ENCODE data around the gene CD300A. TPM values are rescaled to one million over a fixed set of nuclear protein-coding genes. Genes with fewer than 3 reads are reported as not detected.

The CD300A gene
- total RNA-seq, 4 donors from 2014 or later, result 5.5 to 13.0 (median 8.7) TPM

DNA sequence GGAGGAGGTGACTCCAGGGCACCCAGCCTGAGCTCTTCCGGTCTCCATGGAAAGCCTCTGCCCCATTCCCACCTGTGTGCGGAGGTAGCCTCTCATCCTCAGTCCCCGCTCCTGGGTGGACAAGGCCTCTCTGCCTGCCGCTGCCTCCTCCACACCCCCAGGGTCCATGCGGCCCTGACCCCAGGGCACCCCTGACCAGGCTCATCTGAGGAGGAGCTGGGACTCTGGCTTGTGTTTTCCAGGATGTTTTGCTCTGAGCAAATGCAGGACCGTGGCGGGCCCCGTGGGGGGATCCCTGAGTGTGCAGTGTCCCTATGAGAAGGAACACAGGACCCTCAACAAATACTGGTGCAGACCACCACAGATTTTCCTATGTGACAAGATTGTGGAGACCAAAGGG is 6.9 kb downstream of the CD300A start:
- H3K4me3 ChIP-seq (ENCODE audit: low read depth, poor library complexity, severe bottlenecking), result no peak overlapping the region
- TF ChIP-seq POLR2A (IDR thresholded peaks at IDR 0.05), result no peak
- TF ChIP-seq, protein P1, sequence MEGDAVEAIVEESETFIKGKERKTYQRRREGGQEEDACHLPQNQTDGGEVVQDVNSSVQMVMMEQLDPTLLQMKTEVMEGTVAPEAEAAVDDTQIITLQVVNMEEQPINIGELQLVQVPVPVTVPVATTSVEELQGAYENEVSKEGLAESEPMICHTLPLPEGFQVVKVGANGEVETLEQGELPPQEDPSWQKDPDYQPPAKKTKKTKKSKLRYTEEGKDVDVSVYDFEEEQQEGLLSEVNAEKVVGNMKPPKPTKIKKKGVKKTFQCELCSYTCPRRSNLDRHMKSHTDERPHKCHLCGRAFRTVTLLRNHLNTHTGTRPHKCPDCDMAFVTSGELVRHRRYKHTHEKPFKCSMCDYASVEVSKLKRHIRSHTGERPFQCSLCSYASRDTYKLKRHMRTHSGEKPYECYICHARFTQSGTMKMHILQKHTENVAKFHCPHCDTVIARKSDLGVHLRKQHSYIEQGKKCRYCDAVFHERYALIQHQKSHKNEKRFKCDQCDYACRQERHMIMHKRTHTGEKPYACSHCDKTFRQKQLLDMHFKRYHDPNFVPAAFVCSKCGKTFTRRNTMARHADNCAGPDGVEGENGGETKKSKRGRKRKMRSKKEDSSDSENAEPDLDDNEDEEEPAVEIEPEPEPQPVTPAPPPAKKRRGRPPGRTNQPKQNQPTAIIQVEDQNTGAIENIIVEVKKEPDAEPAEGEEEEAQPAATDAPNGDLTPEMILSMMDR (IDR thresholded peaks at IDR 0.05), result no peak
- no peak for DNase-seq (ENCODE audit: low spot score in 2 of 2)
- intact Hi-C loops (cut with DNase I; ENCODE audit: low total_unique reads), result no loop called here
- 84 to 89% methylated on average over 8 of the region's 8 CpGs for WGBS, 2 donors

DNA sequence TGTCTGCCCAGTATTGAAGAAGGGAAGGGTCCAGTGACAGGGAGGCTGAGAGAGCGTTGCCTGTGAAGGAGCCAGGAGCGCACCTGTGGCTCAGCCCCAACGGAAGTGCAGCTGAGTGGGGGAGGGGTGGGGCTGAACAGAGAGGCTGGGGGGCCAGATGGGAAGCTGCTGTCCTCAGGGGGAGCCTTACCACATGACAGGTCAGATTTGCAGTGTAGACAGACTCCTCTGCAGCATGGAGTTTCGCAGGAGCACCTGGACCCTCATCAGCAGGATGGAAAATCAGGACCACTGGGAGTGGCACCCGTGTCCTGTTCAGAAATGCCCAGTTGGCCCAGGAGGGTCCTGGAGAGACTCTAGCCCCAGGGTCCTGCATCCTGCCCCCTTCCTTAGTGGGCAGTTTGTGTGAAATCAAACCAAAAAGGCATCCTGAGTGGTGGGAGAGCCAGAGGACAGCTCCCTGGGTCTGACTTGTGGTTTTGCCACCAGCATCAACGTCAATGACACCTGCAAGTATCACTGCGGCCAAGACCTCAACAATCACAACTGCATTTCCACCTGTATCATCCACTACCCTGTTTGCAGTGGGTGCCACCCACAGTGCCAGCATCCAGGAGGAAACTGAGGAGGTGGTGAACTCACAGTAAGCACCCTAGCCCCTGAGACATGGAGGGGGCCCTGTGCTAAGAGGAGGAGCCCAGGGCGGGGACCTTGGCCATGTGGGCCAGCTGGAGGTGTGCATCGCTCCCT is 7.8 kb downstream of the CD300A start:
- TF ChIP-seq, protein P1 (IDR thresholded peaks at IDR 0.05), result no peak
- WGBS, 2 donors, result 58 to 68% methylated on average over 8 to 9 of the region's 9 CpGs
- DNase-seq (ENCODE audit: low spot score in 2 of 2), result no peak
- intact Hi-C loops (cut with DNase I; ENCODE audit: low total_unique reads), result no loop called here
- H3K4me3 ChIP-seq (ENCODE audit: low read depth, poor library complexity, severe bottlenecking), result no peak overlapping the region

DNA sequence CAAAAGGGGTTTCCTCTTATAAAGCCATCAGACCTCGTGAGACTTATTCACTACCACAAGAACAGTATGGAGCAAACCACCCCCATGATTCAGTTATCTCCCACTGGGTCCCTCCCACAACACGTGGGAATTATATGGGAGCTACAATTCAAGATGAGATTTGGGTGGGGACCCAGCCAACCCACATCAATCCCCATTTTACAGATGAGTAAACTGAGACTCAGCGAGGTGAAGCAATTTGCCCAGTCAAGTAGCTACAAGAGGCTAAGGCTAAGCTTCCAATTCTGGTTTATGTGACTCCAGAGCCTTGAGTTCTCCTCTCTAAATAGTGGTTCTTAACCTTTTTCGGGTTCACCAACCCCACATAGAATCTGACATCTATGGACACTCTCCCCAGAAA is 8.8 kb downstream of the CD300A start:
- no peak overlapping the region for H3K4me3 ChIP-seq (ENCODE audit: low read depth, poor library complexity, severe bottlenecking)
- WGBS, 2 donors, result 77 to 87% methylated on average over 4 of the region's 4 CpGs
- intact Hi-C loops (cut with DNase I; ENCODE audit: low total_unique reads), result no loop called here
- TF ChIP-seq, protein P1 (IDR thresholded peaks at IDR 0.05), result no peak
- no peak for TF ChIP-seq POLR2A (IDR thresholded peaks at IDR 0.05)
- DNase-seq (ENCODE audit: low spot score in 2 of 2), result no peak

DNA sequence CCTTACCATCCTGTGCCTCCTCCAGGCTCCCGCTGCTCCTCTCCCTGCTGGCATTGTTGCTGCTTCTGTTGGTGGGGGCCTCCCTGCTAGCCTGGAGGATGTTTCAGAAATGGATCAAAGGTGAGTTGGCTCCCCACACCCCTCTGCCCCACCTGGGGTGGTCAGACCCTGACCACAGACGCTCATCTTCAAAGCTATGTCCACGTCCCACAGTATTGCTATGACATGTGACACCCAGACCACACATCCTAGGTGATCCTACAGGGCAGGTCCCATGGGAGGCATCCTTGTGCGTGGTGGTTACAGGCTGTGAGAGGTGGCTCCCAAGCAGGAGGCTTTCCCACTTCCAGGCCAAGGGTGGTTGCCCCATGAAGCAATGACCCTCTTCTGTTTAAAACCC is 11.0 kb downstream of the CD300A start:
- H3K4me3 ChIP-seq (ENCODE audit: low read depth, poor library complexity, severe bottlenecking), result no peak overlapping the region
- WGBS, 2 donors, result 78 to 85% methylated on average over 4 of the region's 4 CpGs
- no peak for DNase-seq (ENCODE audit: low spot score in 2 of 2)
- TF ChIP-seq POLR2A (IDR thresholded peaks at IDR 0.05), result no peak
- TF ChIP-seq, protein P1 (IDR thresholded peaks at IDR 0.05), result no peak
- intact Hi-C loops (cut with DNase I; ENCODE audit: low total_unique reads), result no loop called here

DNA sequence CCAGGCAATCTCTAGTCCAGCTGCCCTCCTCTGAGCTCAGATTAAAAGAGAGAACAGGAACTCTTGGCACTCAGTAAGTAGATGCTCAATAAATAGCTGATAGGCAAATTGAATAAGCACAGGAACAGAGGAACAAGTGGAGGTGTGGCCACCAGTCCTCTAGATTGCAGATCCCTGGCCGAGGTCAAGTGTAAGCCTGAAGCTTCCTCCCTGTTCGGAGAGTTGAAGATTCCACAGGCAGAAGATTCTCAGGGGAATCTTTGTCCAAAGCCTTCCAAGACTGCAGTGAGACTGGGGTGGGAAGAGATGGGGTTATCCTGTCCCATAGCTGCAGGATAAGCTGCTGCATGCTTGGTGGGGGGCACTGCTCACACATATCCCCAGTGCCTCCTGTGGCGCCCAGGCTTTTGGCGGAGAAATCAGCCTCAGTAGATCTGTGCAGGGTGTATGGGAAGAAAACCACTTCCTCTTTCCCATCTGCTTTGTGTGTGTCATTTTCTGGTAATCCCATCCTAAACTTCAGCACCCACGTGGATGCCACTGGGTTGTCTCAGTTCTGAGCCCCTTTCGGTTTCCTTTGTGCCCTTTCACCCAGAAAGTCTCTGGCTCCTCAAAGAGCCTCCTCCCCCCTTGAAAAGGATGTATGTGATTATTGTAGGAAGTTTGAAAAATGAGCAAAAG is 12.1 kb downstream of the CD300A start:
- no peak overlapping the region for H3K4me3 ChIP-seq (ENCODE audit: low read depth, poor library complexity, severe bottlenecking)
- WGBS, 2 donors, result 38 to 60% methylated on average over 6 of the region's 6 CpGs
- DNase-seq (ENCODE audit: low spot score in 2 of 2), result no peak
- intact Hi-C loops (cut with DNase I; ENCODE audit: low total_unique reads), result no loop called here
- no peak for TF ChIP-seq POLR2A (IDR thresholded peaks at IDR 0.05)
- TF ChIP-seq, protein P1 (IDR thresholded peaks at IDR 0.05), result no peak
